HG03457 (cell line): Measurements from ENCODE around the gene HSPG2.

Experiments used
- ATAC-seq: cut with Tn5 transposase; IDR thresholded peaks from one replicate; pipeline ENCODE4 v1.9.1; 2021; ENCODE audit warnings: moderate number of reproducible peaks; ENCODE audit not compliant: unreplicated experiment

Gene HSPG2

DNA sequence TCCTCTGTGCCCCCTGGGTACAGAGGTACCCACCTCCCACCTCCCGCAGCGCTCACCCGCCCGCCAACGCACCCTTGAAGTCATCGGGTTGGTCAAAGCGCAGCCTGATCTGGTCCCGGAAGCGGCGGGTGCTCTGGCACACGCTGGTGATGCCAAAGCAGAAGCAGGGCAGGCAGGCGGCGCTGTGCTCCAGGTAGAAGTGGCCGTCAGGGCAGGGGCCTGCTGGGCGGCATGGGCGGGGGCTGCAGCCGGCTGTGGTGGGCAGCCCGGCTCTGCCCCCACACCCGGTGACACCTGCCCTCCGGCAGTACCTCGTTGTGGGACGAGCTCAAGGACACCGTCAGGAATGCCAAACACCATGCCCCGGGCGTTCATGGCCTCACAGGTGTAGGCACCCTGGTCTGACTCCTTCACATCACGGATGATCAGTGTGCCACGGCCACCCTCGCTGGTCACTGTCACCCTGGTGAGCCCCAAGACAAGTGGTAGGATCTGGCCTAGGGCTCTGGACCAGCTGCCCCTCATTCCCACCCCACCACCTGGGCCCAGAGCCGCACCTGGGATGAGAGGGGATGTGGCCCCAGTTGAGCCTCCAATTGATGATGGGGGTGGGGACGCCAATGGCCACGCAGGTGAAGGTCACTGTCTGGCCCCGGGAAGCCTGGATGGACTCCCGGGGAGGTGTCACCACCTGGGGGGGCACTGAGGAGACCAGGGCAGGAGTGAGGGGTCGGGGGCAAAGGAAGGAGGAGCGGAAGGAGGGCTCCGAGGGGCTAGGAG, 52.5 kb downstream of the HSPG2 start:
- ATAC-seq, result no peak

DNA sequence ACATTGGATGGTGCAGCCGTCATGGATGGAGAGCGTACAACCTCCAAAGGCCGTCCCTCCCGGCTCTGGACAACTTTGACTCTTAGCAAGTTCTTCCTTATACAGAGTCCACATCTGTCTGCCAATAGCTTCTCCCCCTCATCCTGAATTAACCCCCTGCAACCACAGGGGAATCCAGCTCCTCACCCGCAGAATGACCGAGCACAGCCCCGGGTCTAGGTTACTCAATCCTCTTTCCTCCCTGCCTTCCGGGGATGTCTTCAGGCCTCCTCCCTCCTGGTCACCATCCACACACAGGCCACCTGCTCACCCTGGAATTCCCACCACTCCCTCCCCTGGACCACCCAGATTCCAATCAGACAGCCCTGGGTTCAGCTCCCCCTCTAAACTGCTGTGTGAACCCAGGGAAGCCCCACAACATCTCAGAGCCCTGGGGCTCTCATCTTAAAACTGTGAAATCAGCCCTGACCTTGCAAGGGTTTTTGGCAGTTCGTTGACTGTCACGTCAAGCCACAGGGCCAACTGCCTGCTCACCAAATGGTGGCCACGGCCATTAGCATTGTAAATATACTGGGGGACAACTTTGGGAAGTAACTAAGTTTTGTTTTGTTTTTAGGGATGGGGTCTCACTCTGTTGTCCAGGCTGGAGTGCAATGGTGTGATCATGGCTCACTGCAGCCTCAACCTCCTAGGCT, 54.2 kb downstream of the HSPG2 start:
- no peak for ATAC-seq

DNA sequence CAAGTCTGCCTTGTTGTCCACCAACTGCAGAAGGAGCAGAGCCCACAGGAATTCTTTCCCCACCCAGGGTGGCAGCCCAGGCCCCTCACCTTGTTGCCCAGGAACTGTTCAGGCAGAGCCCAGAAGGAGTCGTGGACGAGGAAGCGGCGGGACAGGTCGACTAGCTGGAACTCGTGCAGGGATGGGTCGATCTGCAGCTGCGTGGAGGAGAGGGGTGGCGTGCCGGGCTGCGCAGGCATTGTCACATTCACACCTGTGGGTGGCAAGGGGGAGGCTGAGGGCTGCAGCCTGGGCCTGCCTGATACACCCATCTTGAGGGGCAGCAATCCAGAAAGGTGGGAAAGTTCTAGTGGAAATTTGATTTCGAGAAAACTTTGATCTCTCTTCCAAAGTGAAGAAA, 55.9 kb downstream of the HSPG2 start:
- ATAC-seq, result no peak

DNA sequence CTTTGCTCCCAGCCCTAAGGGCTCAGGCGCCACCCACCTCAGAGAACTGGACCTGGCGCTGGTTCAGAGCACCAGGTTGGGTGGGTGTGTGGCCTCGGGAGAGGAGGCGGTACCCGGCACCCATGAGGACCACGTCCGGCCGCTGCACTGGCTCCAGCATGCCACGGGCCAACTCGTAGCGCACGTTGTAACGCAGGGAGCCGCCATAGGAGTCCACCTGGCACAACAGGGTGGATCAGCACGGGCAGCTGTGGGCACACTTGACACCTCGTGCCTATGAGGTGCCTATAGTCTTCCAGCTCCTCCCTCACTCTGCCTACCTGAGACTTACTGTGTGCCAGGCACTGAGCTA, 56.5 kb downstream of the HSPG2 start:
- ATAC-seq, result no peak

DNA sequence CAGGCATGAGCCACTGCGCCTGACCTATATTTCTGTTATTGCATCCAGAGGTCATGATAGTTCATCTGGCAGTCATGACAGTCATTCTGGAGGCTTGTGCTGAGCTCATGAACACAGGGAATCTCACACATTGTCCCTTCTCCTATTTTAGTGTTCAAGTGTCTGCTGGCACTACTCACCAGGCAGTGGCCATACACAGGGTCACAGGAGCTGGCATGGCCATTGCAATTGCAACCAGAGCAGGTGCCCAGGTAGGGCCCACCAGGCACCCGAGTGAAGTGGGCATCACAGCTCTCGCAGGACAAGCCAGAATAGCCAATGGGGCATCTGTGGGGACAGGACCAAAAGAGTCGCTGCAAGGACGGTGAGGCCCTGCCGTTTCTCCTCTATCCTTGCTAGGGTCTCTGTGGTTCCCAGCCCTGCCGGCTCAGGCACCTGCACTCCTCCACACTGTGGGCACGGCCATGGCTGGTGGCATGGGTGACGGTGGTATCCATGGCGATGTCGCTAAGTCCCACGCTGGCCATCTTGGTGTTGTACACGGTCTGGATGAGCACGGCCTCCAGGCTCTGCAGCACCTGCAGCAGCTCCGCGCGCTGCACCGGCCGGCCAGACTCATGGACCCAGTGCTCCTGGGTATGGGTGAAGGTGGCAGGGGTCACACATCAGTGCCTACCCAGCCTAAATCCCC, 57.0 kb downstream of the HSPG2 start:
- ATAC-seq, result no peak

DNA sequence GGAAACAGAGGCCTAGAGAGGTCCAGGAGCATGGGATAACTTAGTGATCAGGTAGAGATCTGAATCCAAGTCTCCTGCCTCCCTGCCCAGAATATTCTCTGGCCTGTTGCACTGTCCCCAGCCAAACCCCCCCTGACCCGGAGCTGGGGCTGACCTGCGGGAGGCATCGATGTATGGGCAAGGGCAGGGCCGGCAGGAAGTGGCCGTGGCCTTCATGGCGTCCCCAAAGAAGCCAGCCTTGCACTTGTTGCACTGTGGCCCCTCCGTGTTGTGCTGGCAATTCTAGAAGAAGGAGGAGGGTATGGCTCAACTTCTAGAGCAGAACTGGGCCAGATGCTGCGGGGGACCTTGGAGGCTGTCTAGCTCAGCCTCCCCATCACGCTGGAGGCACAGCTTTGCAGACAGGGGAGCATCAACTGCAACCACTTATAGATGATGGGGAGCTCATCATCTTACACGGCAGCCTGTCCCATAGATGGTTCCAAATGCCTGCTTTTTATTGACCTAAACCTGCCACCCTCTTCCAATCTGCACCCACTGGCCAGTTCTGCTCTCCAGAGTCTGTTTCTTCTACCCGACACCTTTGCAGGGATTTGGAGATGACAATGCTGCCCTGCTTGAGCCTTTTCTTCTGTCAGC, 58.2 kb downstream of the HSPG2 start:
- ATAC-seq, result no peak

DNA sequence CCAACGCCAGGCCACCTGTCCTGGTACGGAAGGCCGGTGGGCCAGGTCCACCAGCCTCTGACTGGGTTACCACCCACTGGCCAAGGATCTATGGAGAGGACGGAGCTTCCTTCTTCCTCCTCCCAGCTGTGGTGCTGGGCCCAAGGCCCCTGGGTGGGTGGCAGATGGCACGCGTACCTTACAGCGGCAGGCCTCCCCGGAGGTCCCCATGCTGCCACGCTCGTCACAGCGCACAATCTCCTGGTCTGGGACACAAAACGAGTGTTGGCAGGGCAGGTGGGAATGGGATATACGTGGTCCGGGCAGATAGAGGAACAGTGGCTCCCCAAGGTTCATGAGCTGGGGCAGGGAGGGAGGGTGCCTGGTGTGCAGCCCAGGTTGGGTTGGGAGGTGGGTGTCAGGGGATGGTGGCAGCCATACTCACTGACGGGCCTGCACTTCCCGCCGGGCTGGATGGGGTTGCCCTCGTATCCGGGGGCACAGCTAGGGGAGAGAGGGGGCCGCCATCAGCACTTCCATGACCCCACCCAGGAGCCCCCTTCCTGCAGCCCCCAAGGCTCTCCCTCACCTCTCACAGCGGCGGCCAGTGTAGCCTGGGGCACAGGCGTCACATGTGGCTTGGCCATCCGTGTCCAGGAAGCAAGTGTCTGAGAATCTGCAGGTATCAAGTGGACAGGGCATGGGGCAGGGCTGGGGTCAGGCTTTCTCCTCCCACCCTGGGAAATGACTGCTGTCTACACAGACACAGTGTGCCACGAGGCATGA, 58.9 kb downstream of the HSPG2 start:
- no peak for ATAC-seq

DNA sequence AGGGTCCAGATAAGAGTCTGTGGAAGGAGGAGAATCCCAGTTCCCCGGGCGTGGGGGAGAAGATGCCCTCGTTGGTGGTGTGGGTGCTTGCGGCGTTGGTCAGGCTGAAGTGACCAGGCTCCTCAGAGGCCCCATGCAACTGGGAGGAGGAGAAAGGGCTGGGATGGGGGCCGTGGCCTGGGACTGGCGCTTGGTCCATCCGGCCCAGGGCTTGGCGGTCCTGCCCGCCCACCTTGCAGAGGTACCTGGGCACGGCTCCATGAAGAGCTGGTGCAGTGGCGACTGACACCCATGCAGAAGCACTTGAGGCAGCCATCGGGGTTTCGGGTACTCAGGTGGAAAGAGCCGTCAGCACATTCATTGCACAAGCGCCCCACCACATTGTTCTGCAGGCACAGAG, 60.8 kb downstream of the HSPG2 start:
- ATAC-seq, result no peak

DNA sequence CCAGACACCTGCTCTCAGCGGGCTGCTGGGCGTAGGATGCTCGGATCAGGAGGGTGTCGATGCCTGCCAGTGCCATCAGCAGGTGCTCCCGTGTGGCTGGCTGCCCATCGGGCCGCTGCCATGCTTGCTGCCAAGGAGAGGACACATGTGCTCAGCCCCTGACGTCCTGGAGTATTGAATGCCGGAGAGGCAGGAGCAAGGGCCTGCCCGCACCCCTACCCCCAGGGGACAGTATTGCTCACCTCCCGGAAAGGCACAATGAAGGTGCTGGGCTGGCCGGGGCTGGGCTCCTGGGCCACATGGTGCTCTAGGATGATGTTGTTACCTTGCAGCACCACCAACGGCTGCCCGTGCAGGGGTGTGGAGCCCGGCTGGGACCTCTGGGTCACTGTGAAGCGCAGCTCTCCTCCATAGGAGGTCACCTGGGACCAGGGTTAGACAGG, 61.5 kb downstream of the HSPG2 start:
- ATAC-seq, result no peak

DNA sequence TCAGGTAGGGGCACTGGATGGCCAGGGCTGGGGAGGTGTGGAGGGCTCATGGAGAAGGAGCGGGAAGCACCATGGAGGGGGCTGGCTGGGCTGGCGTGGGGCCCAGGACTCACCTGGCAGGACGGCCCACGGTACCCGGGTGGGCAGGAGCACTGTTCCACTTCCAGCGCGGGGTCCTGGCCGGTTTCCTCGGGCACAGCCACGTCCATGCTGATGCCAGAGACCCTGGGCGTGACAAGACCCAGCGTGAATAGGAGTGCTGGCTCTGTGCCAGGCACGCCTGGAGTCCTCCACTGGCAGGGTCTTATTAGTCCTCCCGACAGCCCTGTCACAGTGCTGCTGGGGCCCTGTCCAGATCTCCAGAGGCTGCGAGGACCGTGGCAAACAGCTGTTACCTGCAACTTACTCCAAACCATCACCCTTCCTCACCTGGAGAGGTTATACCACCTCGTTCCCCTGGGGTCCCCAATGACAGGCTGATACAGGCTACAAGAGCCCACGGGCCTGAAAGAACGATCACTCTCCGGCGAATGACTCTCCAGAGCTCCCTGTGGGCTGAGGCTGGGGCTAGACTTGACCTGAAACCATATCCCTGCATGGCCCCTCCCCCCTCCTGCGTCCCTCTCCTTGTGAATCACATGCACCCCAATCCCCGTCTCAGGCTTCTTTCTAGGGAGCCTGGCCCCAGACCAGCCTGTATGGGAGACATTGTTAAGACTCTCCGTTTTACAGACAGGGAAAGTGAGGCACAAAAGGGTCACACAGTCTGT, 62.1 kb downstream of the HSPG2 start:
- ATAC-seq, result no peak

DNA sequence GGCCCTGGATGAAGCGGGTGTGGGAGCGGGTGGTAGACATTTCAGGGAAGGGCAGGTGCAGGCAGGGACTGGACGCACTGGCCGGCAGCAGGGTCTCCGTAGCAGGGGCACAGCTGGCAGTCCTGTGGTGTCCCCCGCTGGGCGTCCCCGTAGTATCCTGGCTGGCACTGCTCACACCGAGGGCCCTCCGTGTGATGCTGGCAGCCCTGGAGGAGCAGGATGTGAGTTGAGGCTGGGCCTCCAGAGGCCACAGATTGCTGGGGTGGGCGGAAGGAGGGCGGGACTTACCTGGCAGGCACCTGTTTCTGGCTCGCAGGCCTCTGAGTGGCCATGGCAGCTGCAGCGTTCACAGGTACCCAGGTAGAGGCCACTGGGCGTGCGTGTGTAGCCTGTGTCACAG, 62.8 kb downstream of the HSPG2 start:
- no peak for ATAC-seq

DNA sequence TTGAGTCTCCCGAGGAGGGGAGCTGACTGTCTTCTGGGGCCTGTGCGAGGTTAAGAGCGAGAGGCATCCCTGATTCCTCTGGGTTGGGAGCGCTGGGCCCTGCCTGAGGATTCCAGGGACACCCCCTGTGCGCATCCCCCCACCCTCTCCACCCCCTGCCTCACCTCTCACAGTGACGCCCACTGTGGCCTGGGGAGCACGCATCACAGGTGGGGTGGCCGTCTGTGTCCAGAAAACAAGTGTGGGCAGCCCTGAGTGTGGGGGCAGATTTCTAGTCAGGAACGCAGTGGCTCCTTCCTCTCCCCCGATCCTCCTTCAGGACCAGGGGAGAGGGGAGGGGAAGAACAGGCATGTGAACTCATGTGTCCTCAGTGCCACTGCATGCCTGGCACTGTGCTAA, 63.3 kb downstream of the HSPG2 start:
- no peak for ATAC-seq

DNA sequence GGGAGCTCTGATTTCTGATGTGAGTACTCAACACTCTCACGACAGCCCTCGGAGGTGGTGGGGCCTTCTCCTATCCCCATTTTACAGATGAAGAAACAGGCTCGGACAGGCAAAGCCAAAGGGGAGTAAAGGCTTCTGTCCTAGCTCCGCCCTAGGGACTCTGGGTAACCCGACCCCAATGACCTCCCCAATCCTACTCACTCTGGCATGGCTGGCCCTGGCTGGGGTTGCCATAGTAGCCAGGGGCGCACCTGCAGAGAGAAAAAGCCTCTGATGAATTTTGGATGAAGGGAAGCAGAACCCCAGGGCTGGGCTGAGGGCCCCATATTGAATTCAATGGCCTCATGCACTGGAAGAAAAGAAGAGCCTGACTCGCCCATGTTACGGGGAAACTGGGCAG, 63.9 kb downstream of the HSPG2 start:
- ATAC-seq, result no peak

DNA sequence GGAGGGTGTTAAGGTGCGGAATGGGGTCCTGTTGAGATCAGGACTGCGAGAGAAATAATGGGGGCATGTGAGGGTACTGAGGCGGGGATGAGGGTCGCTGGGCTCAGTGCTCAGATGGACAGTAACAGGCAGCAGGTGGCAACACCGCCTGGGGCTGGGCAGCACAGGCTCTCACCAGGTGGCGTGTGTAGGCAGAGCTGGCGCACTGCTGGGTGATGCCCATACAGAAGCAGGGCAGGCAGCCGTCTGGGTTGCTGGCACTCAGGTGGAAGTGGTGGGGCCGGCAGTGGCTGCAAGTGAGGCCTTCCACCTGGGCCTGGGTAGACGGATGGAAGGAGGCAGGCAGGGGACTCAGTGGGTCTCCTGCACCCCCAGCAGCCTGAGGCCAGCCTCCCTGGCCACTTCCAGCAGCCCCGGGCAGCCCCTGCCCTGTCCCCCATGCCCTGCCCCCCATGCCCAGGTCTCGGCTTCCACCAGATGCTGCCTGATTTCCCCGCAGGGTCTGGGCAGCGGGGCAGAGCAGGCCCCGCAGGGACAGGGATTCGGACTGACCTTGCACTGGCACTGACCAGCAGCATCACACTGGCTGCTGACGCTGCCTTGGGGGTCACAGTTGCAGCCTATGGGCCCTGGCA, 64.5 kb downstream of the HSPG2 start:
- ATAC-seq, result no peak

DNA sequence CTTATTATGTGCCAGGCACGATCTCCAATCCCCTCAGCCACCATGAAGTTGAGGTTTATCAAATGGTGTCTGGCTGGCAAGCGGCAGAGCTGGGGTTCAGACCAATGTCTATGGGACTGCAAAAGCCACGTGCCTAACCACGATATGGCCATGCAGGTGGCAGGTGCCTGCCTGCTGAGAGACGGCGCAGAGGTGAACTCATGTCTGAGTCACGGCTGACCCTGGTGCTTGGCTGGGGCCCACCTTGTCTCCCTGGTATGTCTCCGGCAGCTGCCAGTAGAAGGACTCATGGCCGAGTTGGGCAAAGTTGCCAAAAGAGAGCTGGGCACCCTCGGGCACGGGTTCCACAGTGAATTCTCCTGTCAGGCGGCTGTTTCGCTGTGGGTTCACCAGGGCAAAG, 65.2 kb downstream of the HSPG2 start:
- ATAC-seq, result no peak

DNA sequence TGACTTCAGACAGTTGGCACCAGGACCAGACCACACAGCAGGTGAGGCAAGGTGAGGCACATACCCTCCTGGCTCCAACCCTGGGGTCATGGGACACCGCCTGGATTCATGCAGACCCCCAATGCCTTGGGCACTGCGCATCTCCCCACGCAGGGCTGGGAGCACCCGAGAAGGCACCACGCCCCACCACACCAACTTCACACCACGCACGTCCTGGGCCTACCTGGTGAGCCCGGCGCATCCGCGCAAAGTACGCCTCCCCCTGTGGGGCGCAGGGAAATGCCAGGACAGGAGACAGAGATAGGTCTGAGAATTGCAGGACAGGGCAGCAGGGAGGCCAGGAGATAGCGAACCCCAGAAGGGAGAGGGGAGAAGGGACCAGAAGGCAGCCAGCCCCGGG, 66.5 kb downstream of the HSPG2 start:
- ATAC-seq, result no peak

DNA sequence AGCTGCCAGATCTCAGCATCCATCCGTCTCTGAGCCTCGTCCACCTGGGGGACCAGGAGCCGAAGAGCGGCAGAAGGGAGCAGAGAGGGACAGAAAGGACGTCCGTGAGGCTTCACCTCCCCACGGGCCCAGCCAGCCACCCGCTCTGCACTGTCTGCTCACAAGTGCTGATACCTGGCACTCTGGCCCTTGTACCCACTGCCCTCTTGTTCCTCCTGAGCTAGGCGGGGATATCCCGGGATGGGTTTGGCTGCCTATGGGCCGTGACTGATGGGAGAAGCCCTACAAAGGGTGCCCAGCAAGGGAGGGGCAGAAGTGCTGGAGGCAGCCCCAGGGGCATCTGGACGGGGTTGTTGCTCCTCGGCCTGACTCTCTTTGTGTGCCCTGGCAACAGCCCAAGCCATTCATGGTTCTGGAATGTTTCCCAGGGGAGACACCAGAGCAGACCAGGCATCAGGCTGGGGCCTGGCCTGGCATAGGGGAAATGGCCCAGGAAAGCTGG, 67.4 kb downstream of the HSPG2 start:
- ATAC-seq, result no peak

DNA sequence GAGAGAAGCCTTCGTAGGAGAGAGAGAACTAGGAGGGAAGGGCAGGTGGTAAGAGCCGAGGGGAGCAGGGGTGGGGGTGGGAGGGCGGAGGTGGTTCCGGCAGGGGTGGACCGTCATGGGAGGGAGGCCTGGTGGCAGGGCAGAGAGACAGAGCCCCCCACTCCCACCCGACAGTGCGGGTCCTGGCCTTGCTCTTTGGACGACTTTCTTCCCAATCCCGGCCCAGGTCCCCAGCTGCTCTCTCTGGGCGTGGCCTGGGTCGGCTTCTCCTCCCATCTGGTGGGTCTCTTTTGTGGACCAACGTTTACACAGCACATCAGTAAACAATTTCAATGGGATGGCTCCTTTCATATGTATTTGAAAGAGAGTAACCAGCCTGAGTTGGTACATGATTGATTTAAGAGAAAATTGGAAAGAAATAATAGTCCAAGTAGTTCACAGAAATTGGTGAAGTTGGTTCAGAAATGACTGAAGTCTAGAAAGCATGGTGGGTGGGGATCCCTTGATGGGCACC, 68.1 kb downstream of the HSPG2 start:
- ATAC-seq, result no peak

DNA sequence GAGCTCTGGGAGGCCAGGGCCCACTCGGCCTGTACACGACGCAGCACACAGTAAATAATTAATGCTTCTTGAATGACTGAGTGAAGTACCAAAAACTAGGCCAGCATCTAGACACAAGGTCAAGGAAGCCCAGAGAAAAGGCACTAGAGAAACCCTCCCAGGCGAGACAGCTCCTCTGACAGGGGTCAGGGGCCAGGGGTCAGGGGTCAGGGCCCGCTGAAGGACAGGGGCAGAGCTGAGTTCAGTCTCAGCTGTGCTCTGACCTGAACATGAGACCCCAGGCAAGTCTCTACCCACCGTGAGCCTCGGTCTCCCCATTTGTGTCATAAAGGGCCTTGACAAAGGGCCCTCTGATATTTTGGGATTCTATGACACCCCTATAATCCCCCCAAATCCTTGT, 68.6 kb downstream of the HSPG2 start:
- no peak for ATAC-seq
